ENCODE results near the gene IL1RL2. TPM values are rescaled to one million over a fixed set of nuclear protein-coding genes. Genes with fewer than 3 reads are reported as not detected.

The IL1RL2 gene
- total and polyA plus RNA-seq, 2 of the 8 experiments (the other 6 are each of a cell fraction or from before 2014, with no cell fraction given): not detected

DNA sequence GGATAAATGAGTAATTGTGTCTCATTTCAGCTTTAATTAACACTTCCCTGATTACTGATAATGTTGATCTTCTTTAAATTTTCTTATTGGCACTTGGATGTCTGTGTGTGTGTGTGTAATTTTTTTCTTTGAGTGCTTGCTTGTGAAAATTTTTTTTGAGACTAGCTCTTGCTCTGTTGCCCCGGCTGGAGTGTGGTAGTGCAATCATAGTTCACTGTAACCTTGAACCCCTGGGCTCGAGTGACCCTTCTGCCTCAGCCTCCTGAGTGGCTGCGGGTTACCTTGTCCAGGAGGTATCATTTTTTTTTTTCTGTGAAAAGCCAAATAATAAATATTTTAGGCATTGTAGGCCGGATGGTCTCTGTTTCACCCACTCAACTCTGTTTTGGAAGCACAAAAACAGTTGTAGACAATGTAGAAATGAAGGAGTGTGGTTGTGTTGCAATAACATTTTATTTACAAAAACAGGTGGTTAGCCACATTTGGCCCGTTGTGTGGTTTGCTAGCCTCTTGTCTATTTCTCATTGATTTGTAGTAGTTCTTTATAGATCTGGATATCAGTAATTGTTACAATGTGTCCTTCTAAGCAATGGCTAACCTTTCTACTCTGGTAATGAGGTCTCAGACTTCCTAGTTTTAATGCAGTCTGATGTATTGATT lies 7.9 kb downstream of the IL1RL2 start (continued):
- TF ChIP-seq RNF2 (IDR thresholded peaks at IDR 0.05; ENCODE audit: borderline replicate concordance, low read depth, low read length, missing control alignments, poor library complexity, severe bottlenecking) (no peak), POLR2A (IDR thresholded peaks at IDR 0.05; ENCODE audit: control extremely low read depth in 1 of 2, low read depth in 2 of 2, low read length in 2 of 2) (no peak), SP2 (IDR thresholded peaks at IDR 0.05; ENCODE audit: low read length) (no peak), POLR2AphosphoS5 (IDR thresholded peaks at IDR 0.05; ENCODE audit: low read depth, low read length) (no peak)
- TF ChIP-seq, protein P1, sequence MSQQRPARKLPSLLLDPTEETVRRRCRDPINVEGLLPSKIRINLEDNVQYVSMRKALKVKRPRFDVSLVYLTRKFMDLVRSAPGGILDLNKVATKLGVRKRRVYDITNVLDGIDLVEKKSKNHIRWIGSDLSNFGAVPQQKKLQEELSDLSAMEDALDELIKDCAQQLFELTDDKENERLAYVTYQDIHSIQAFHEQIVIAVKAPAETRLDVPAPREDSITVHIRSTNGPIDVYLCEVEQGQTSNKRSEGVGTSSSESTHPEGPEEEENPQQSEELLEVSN (IDR thresholded peaks at IDR 0.05): no peak
- TF ChIP-seq, protein P2, sequence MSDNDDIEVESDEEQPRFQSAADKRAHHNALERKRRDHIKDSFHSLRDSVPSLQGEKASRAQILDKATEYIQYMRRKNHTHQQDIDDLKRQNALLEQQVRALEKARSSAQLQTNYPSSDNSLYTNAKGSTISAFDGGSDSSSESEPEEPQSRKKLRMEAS (IDR thresholded peaks at IDR 0.05): no peak
- TF ChIP-seq, protein P3, sequence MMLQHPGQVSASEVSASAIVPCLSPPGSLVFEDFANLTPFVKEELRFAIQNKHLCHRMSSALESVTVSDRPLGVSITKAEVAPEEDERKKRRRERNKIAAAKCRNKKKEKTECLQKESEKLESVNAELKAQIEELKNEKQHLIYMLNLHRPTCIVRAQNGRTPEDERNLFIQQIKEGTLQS (IDR thresholded peaks at IDR 0.05; ENCODE audit: insufficient read depth, low read depth, low read length): no peak
